ENCODE measurements around the gene LGALS4. TPM values are rescaled to one million over a fixed set of nuclear protein-coding genes. Genes with fewer than 3 reads are reported as not detected.
"Not testable (repeated sequence)": the region's sequence is repeated elsewhere in the genome, so short reads cannot be mapped to it uniquely, and the experiment has no call there.

LGALS4 gene
- total RNA-seq, 1 experiment from 2014 or later: 0.32 TPM

GRCh38 chr19:38830039-38830733 lies 17.4 kb upstream of the LGALS4 start:
- intact Hi-C loops (cut with micrococcal nuclease; ENCODE audit: unreplicated experiment): no loop called here
- Histone ChIP-seq H3K36me3 (ENCODE audit: insufficient read depth, low read length, poor library complexity, severe bottlenecking) (peaks cover 7% of the 10 kb centered on the region), H3K27ac (ENCODE audit: low read depth, low read length, poor library complexity, severe bottlenecking) (no peak overlapping the region), H3K9me3 (ENCODE audit: low read depth, low read length, poor library complexity, severe bottlenecking) (no peaks in the 10 kb centered on the region), H3K27me3 (replicated peaks; ENCODE audit: insufficient read depth, low read depth, low read length, poor library complexity) (no peaks in the 10 kb centered on the region), H3K4me1 (ENCODE audit: insufficient read depth, low read length, poor library complexity, severe bottlenecking) (peaks cover 12% of the 10 kb centered on the region), H3K4me3 (ENCODE audit: low read depth, low read length, poor library complexity, severe bottlenecking) (no peak overlapping the region)
- no peak for DNase-seq (ENCODE audit: low spot score)
- no TSS peak for BruUV-seq (replicated peaks)
- no peak for TF ChIP-seq EZH2 (IDR thresholded peaks at IDR 0.05; ENCODE audit: borderline replicate concordance, low read depth, low read length, poor library complexity, severe bottlenecking)
- no peak for TF ChIP-seq CTCF (conservative IDR thresholded peaks at IDR 0.05; ENCODE audit: low read depth, low read length)
- ChIA-PET POLR2A (ENCODE audit: low non-redundant PET) (interaction anchor here (0.6 to 0.7 kb wide), 2 partner anchors 21 to 236 kb away, joined by 3 to 11 read pairs; no protein-coding TSS in a partner anchor), CTCF (no interaction called here)

- H3K9me3 ChIP-seq (ENCODE audit: low read depth, low read length, poor library complexity, severe bottlenecking); BruUV-seq (replicated peaks); DNase-seq (ENCODE audit: low spot score); H3K36me3 ChIP-seq (ENCODE audit: insufficient read depth, low read length, poor library complexity, severe bottlenecking); H3K27me3 ChIP-seq (replicated peaks; ENCODE audit: insufficient read depth, low read depth, low read length, poor library complexity); H3K27ac ChIP-seq (ENCODE audit: low read depth, low read length, poor library complexity, severe bottlenecking); intact Hi-C loops (cut with micrococcal nuclease; ENCODE audit: unreplicated experiment); H3K4me3 ChIP-seq (ENCODE audit: low read depth, low read length, poor library complexity, severe bottlenecking): not testable (repeated sequence)
- POLR2A ChIA-PET (ENCODE audit: low non-redundant PET): interaction anchor here (0.6 kb wide), 1 partner anchor 285 kb away, joined by 6 read pairs; no protein-coding TSS in a partner anchor
- peaks cover 12% of the 10 kb centered on the region for H3K4me1 ChIP-seq (ENCODE audit: insufficient read depth, low read length, poor library complexity, severe bottlenecking)
- CTCF ChIA-PET: interaction anchor here (0.6 kb wide), 1 partner anchor 409 kb away, joined by 5 read pairs; no protein-coding TSS in a partner anchor
Measured at GRCh38 chr19:38829203-38829602, 16.5 kb upstream of the LGALS4 start.

- TF ChIP-seq EZH2 (IDR thresholded peaks at IDR 0.05; ENCODE audit: borderline replicate concordance, low read depth, low read length, poor library complexity, severe bottlenecking) (no peak), CTCF (conservative IDR thresholded peaks at IDR 0.05; ENCODE audit: low read depth, low read length) (no peak)
- H3K4me1 ChIP-seq (ENCODE audit: insufficient read depth, low read length, poor library complexity, severe bottlenecking): peaks cover 6% of the 10 kb centered on the region
- H3K9me3 ChIP-seq (ENCODE audit: low read depth, low read length, poor library complexity, severe bottlenecking): no peaks in the 10 kb centered on the region
- H3K36me3 ChIP-seq (ENCODE audit: insufficient read depth, low read length, poor library complexity, severe bottlenecking): peaks cover 7% of the 10 kb centered on the region
- intact Hi-C loops (cut with micrococcal nuclease; ENCODE audit: unreplicated experiment): no loop called here
- ChIA-PET POLR2A (ENCODE audit: low non-redundant PET) (no interaction called here), CTCF (no interaction called here)
- no TSS peak for BruUV-seq (replicated peaks)
- H3K27me3 ChIP-seq (replicated peaks; ENCODE audit: insufficient read depth, low read depth, low read length, poor library complexity): no peaks in the 10 kb centered on the region
- H3K27ac ChIP-seq (ENCODE audit: low read depth, low read length, poor library complexity, severe bottlenecking): no peak overlapping the region
- no peak overlapping the region for H3K4me3 ChIP-seq (ENCODE audit: low read depth, low read length, poor library complexity, severe bottlenecking)
- DNase-seq (ENCODE audit: low spot score): no peak
Measured at GRCh38 chr19:38826856-38827551, 14.3 kb upstream of the LGALS4 start.

GRCh38 chr19:38825936-38826335 lies 13.2 kb upstream of the LGALS4 start:
- H3K36me3 ChIP-seq (ENCODE audit: insufficient read depth, low read length, poor library complexity, severe bottlenecking); H3K4me3 ChIP-seq (ENCODE audit: low read depth, low read length, poor library complexity, severe bottlenecking); intact Hi-C loops (cut with micrococcal nuclease; ENCODE audit: unreplicated experiment); H3K9me3 ChIP-seq (ENCODE audit: low read depth, low read length, poor library complexity, severe bottlenecking); H3K27me3 ChIP-seq (replicated peaks; ENCODE audit: insufficient read depth, low read depth, low read length, poor library complexity); POLR2A ChIA-PET (ENCODE audit: low non-redundant PET); H3K27ac ChIP-seq (ENCODE audit: low read depth, low read length, poor library complexity, severe bottlenecking); CTCF ChIA-PET; H3K4me1 ChIP-seq (ENCODE audit: insufficient read depth, low read length, poor library complexity, severe bottlenecking); DNase-seq (ENCODE audit: low spot score); BruUV-seq (replicated peaks): not testable (repeated sequence)

GRCh38 chr19:38821230-38821825 lies 8.6 kb upstream of the LGALS4 start:
- POLR2A ChIA-PET (ENCODE audit: low non-redundant PET); CTCF ChIA-PET: not testable (repeated sequence)

More at GRCh38 chr19:38821230-38821825, 8.6 kb upstream of the LGALS4 start:
- intact Hi-C loops (cut with micrococcal nuclease; ENCODE audit: unreplicated experiment); H3K36me3 ChIP-seq (ENCODE audit: insufficient read depth, low read length, poor library complexity, severe bottlenecking); BruUV-seq (replicated peaks); H3K4me1 ChIP-seq (ENCODE audit: insufficient read depth, low read length, poor library complexity, severe bottlenecking); H3K27me3 ChIP-seq (replicated peaks; ENCODE audit: insufficient read depth, low read depth, low read length, poor library complexity); H3K9me3 ChIP-seq (ENCODE audit: low read depth, low read length, poor library complexity, severe bottlenecking); H3K4me3 ChIP-seq (ENCODE audit: low read depth, low read length, poor library complexity, severe bottlenecking); DNase-seq (ENCODE audit: low spot score); H3K27ac ChIP-seq (ENCODE audit: low read depth, low read length, poor library complexity, severe bottlenecking): not testable (repeated sequence)
